Activated CD8-positive, alpha-beta T cell treated with anti-CD3 and anti-CD28 coated beads for 36 hours (primary cell): ENCODE data around the gene FBXO39. TPM values are rescaled to one million over a fixed set of nuclear protein-coding genes. Genes with fewer than 3 reads are reported as not detected.

Source experiments
- ATAC-seq: fragments of 200-7000 bp; cut with Tn5 transposase; one replicate; pipeline ENCODE4 v1.10.0; 2021; ENCODE audit warnings: mild to moderate bottlenecking, moderate library complexity
- CTCF ChIA-PET: fragments of 350-600 bp; sonication (Branson Sonifier 250); formaldehyde crosslinking; loops from one replicate; lab custom pipeline; 2021; ENCODE audit warnings: antibody characterized with exemption; lab: Charles Lee
- POLR2A ChIA-PET: fragments of 350-600 bp; sonication (Branson Sonifier 250); formaldehyde crosslinking; loops from one replicate; lab custom pipeline; 2021; ENCODE audit warnings: antibody characterized with exemption; lab: Charles Lee
- DNase-seq: peaks from one replicate; pipeline ENCODE4 v3.0.0-alpha.2; 2020
- H3K27ac Mint-ChIP-seq: one replicate; pipeline ENCODE4 v1.8.0; 2021; ENCODE audit warnings: mild to moderate bottlenecking, mixed read lengths
- H3K27me3 Mint-ChIP-seq: one replicate; pipeline ENCODE4 v1.8.0; 2021; ENCODE audit warnings: mixed read lengths
- H3K36me3 Mint-ChIP-seq: one replicate; pipeline ENCODE4 v1.8.0; 2021; ENCODE audit warnings: low read depth, mixed read lengths
- H3K4me1 Mint-ChIP-seq: one replicate; pipeline ENCODE4 v1.8.0; 2021; ENCODE audit warnings: low read depth, mixed read lengths
- H3K4me3 Mint-ChIP-seq: one replicate; pipeline ENCODE4 v1.8.0; 2021; ENCODE audit warnings: mild to moderate bottlenecking, moderate library complexity, mixed read lengths
- H3K9me3 Mint-ChIP-seq: one replicate; pipeline ENCODE4 v1.8.0; 2021; ENCODE audit warnings: mixed read lengths
- CTCF ChIP-seq: fragments of 200-600 bp; IDR thresholded peaks from one replicate; pipeline ENCODE4 v1.8.0; 2022; ENCODE audit warnings: antibody characterized with exemption, mild to moderate bottlenecking
- intact Hi-C: fragments of 100-400 bp; cut with micrococcal nuclease; formaldehyde crosslinking; loops from one replicate; pipeline ENCODE4 v1.10.0; 2022
- total RNA-seq, 2 experiments: library from RNA; stranded (reverse); gene quantifications; one replicate each; pipeline ENCODE4 v1.2.3, GENCODE V29; 2021

Gene FBXO39
- total RNA-seq, 2 experiments from 2014 or later: not detected

GRCh38 chr17:6796887-6797490 lies 21.0 kb downstream of the FBXO39 start:
- no peak for TF ChIP-seq CTCF
- Mint-ChIP-seq H3K9me3 (no peaks in the 10 kb centered on the region), H3K27ac (no peak overlapping the region), H3K27me3 (peaks cover 5% of the 10 kb centered on the region), H3K36me3 (no peaks in the 10 kb centered on the region), H3K4me3 (no peak overlapping the region), H3K4me1 (peaks cover 4% of the 10 kb centered on the region)
- DNase-seq (no peak), ATAC-seq (no peak)
- POLR2A ChIA-PET: no interaction called here
- intact Hi-C loops: no loop called here
- CTCF ChIA-PET: interaction anchor here (1.5 kb wide), 1 partner anchor 66 kb away, joined by 3 read pairs; no protein-coding TSS in a partner anchor

- no peak for DNase-seq
- H3K27me3 Mint-ChIP-seq: no peaks in the 10 kb centered on the region
- CTCF ChIA-PET: interaction anchor here (1.3 kb wide), 1 partner anchor 15 kb away, joined by 3 read pairs; no protein-coding TSS in a partner anchor
- H3K9me3 Mint-ChIP-seq: no peaks in the 10 kb centered on the region
- peaks cover 4% of the 10 kb centered on the region for H3K4me1 Mint-ChIP-seq
- no peak overlapping the region for H3K27ac Mint-ChIP-seq
- TF ChIP-seq CTCF: no peak
- POLR2A ChIA-PET: interaction anchor here (1.2 kb wide), 1 partner anchor 15 kb away, joined by 4 read pairs; no protein-coding TSS in a partner anchor
- H3K4me3 Mint-ChIP-seq: no peak overlapping the region
- no peaks in the 10 kb centered on the region for H3K36me3 Mint-ChIP-seq
- intact Hi-C loops: no loop called here
- ATAC-seq: no peak
These were observed 21.8 kb downstream of the FBXO39 start for GRCh38 chr17:6797718-6798351.

GRCh38 chr17:6799738-6800137 lies 23.7 kb downstream of the FBXO39 start:
- Mint-ChIP-seq H3K4me3 (no peak overlapping the region), H3K9me3 (no peaks in the 10 kb centered on the region), H3K4me1 (no peaks in the 10 kb centered on the region), H3K27ac (no peak overlapping the region), H3K36me3 (no peaks in the 10 kb centered on the region), H3K27me3 (no peaks in the 10 kb centered on the region)
- DNase-seq (no peak), ATAC-seq (no peak)
- ChIA-PET CTCF (no interaction called here), POLR2A (no interaction called here)
- intact Hi-C loops: no loop called here
- no peak for TF ChIP-seq CTCF

- ChIA-PET CTCF (no interaction called here), POLR2A (no interaction called here)
- Mint-ChIP-seq H3K36me3 (no peaks in the 10 kb centered on the region), H3K9me3 (no peaks in the 10 kb centered on the region), H3K4me3 (no peak overlapping the region), H3K27me3 (no peaks in the 10 kb centered on the region), H3K4me1 (no peaks in the 10 kb centered on the region), H3K27ac (no peak overlapping the region)
- intact Hi-C loops: no loop called here
- no peak for DNase-seq
- no peak for ATAC-seq
- no peak for TF ChIP-seq CTCF
These were observed 24.5 kb downstream of the FBXO39 start for GRCh38 chr17:6800422-6801027.

GRCh38 chr17:6811510-6811909 lies 35.5 kb downstream of the FBXO39 start:
- no peak for DNase-seq
- ChIA-PET POLR2A (interaction anchor here (0.6 kb wide), 1 partner anchor 141 kb away, joined by 3 read pairs; no protein-coding TSS in a partner anchor), CTCF (interaction anchor here (1.3 kb wide), 1 partner anchor 32 kb away, joined by 4 read pairs; no protein-coding TSS in a partner anchor)
- ATAC-seq: no peak
- Mint-ChIP-seq H3K9me3 (no peaks in the 10 kb centered on the region), H3K4me3 (no peak overlapping the region), H3K27me3 (peaks cover 13% of the 10 kb centered on the region), H3K4me1 (no peaks in the 10 kb centered on the region), H3K36me3 (no peaks in the 10 kb centered on the region), H3K27ac (no peak overlapping the region)
- intact Hi-C loops: no loop called here
- TF ChIP-seq CTCF: no peak
